ENCODE data around the gene TNFSF4.

GRCh38 chr1:173171152-173171551, 36.0 kb downstream of the TNFSF4 start:
- TF ChIP-seq POLR2A (IDR thresholded peaks at IDR 0.05; ENCODE audit: extremely low read depth, insufficient read length): no peak
- TF ChIP-seq, protein P1, sequence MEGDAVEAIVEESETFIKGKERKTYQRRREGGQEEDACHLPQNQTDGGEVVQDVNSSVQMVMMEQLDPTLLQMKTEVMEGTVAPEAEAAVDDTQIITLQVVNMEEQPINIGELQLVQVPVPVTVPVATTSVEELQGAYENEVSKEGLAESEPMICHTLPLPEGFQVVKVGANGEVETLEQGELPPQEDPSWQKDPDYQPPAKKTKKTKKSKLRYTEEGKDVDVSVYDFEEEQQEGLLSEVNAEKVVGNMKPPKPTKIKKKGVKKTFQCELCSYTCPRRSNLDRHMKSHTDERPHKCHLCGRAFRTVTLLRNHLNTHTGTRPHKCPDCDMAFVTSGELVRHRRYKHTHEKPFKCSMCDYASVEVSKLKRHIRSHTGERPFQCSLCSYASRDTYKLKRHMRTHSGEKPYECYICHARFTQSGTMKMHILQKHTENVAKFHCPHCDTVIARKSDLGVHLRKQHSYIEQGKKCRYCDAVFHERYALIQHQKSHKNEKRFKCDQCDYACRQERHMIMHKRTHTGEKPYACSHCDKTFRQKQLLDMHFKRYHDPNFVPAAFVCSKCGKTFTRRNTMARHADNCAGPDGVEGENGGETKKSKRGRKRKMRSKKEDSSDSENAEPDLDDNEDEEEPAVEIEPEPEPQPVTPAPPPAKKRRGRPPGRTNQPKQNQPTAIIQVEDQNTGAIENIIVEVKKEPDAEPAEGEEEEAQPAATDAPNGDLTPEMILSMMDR (IDR thresholded peaks at IDR 0.05; ENCODE audit: low read depth, low read length): no peak
- no peak for TF ChIP-seq MYC (IDR thresholded peaks at IDR 0.05; ENCODE audit: low read depth, low read length)
